Fibroblast of villous mesenchyme (primary cell): ENCODE measurements around the gene SEMA4G. TPM values are rescaled to one million over a fixed set of nuclear protein-coding genes. Genes with fewer than 3 reads are reported as not detected.

Experiments used
- DNase-seq: peaks from one replicate; pipeline ENCODE4 v3.0.0-alpha.2; 2010; ENCODE audit warnings: low read depth
- H3K4me3 ChIP-seq: 2 replicates; pipeline ENCODE4 v1.5.1; 2011; ENCODE audit warnings: low read depth, mild to moderate bottlenecking, low read length
- total RNA-seq: library from RNA; depleted of rRNA; stranded (reverse); fragments of >200 nt; gene quantifications from 2 replicates; pipeline ENCODE4 v1.2.3, GENCODE V29; 2012
- TF ChIP-seq, protein P1 (sequence below): IDR thresholded peaks from 2 replicates; pipeline ENCODE4 v1.5.1; 2012; ENCODE audit warnings: low read depth, mild to moderate bottlenecking, low read length; ENCODE audit not compliant: insufficient read depth

Gene SEMA4G, protein sequence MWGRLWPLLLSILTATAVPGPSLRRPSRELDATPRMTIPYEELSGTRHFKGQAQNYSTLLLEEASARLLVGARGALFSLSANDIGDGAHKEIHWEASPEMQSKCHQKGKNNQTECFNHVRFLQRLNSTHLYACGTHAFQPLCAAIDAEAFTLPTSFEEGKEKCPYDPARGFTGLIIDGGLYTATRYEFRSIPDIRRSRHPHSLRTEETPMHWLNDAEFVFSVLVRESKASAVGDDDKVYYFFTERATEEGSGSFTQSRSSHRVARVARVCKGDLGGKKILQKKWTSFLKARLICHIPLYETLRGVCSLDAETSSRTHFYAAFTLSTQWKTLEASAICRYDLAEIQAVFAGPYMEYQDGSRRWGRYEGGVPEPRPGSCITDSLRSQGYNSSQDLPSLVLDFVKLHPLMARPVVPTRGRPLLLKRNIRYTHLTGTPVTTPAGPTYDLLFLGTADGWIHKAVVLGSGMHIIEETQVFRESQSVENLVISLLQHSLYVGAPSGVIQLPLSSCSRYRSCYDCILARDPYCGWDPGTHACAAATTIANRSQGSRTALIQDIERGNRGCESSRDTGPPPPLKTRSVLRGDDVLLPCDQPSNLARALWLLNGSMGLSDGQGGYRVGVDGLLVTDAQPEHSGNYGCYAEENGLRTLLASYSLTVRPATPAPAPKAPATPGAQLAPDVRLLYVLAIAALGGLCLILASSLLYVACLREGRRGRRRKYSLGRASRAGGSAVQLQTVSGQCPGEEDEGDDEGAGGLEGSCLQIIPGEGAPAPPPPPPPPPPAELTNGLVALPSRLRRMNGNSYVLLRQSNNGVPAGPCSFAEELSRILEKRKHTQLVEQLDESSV
- 0.43 and 0.64 TPM in 2 replicates for total RNA-seq

DNA sequence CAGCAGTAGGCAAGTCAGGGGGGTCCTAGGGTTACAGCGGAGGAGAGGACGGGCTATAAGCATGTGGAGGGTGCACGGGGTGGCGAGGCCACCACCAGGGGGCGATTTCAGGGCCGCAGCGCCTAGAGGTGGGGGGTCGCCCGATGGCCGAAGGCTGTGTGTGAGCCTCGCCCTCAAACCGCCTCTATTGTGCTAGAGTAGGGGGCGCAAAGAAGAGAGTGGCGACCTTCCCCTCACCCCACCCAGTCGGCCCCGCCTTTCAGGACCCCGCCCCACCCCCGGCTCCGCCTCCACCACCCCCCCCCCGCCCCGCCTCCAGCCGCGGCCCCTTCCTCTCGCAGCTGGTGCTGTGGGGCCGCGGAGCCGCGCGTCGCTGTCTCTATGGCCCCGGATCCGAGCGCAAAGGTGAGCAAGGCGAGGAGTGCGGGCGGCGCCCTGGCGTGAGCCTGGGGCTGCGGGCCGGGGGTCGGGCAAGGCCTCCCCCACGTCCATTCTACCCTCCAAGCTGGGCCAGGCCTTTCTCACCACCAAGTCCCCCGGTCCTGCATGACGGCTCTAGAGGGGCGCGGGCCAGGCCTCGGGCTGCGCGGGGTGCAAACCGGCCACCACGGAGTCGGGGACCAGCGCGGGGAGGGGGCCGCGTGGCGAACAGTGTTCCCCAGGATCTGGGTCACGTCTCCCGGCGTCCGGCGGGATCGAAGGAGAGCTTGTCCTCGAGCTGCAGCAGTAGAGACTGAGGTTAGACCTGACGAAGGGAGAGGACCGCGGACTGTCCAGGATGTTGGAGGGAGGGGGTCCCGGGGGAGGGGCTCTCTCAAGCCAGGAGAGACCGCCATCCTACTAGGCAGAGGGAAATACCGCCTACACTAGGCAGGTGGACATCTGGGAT lies at the start of gene SEMA4G:
SEMA4G (plus strand) TSS at position 318 of the 889 bp plus-strand sequence. CDS start 3,409 bp downstream, outside the sequence.
- TF ChIP-seq, protein P1, sequence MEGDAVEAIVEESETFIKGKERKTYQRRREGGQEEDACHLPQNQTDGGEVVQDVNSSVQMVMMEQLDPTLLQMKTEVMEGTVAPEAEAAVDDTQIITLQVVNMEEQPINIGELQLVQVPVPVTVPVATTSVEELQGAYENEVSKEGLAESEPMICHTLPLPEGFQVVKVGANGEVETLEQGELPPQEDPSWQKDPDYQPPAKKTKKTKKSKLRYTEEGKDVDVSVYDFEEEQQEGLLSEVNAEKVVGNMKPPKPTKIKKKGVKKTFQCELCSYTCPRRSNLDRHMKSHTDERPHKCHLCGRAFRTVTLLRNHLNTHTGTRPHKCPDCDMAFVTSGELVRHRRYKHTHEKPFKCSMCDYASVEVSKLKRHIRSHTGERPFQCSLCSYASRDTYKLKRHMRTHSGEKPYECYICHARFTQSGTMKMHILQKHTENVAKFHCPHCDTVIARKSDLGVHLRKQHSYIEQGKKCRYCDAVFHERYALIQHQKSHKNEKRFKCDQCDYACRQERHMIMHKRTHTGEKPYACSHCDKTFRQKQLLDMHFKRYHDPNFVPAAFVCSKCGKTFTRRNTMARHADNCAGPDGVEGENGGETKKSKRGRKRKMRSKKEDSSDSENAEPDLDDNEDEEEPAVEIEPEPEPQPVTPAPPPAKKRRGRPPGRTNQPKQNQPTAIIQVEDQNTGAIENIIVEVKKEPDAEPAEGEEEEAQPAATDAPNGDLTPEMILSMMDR = peak; percentile 62
- H3K4me3 ChIP-seq = peak within 1 kb of the TSS; percentile 71
- DNase-seq = peak; percentile 36

DNA sequence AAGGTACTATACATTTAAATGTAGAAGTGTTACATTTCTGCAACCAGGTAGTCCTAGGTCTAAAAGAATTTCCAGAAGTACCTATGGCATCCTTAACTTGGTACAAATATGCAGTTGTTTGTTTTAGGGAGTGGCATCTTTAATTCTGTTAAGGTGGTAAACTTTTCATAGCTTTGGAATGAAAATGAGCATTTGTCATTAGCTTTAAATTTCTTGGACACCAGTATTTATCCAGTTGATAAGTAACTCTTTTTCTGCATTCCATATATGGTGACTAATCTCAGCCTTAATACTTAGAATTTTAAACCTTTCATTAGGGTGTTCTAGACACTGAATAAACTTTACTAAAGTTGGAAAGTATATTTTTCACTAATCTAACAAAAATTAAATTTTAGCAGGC lies 45.7 kb upstream of the SEMA4G start:
- TF ChIP-seq, protein P1 = no peak
- H3K4me3 ChIP-seq = no peak overlapping the region
- DNase-seq = no peak

DNA sequence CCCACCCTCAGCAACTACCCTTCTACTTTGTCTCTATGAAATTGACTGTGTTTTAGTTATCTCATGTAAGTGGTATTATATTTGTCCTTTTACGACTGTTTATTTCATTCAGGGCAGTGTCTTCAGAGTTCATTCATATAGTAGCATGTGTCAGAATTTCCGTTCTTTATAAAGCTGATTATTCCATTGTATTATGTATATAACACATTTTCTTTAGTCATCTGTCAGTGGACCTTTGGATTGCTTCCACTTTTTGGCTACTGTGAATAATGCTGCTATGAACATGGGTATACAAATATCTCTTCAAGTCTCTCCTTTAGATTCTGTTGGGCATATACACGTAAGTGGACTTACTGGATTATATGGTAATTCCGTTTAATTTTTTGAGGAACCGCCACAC lies 42.0 kb upstream of the SEMA4G start:
- TF ChIP-seq, protein P1 = no peak
- DNase-seq = no peak
- H3K4me3 ChIP-seq = no peak overlapping the region

DNA sequence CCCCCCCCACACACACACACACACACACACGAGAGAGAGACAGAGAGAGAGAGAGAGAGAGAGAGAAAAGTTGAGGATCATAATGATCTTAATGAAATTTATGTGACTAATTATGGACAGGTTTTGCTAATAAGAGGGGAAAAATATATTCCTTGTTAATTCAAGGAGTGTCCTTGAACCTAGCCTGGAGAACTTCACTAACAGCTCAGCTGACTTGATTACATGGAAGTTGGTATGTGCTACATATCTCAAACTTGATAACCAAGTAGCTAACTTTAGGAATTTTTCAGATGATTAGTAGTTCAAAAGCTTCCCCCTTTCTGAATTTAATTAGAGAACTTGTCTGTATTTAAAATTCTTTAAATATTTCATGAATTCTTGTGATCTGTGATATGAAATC lies 41.3 kb upstream of the SEMA4G start:
- TF ChIP-seq, protein P1 = no peak
- no peak for DNase-seq
- no peak overlapping the region for H3K4me3 ChIP-seq

DNA sequence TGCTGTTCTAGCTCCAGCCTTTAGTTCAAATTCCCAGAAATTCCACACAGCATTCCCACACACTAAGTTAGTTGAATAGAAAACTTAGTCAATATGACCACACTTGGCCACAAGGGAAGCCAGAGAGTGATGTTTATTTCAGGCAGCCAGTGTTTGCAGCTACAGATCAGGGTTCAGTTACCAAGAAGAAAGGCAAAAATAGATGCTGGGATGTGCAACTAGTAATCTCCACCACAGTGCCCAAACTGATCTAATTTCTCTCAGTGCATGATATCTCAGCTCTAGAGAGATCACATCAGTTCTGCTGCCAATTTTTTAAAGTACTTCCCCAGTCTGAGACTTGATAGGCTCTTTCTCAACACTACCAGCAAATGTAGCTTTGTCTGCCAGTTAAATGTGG lies 38.9 kb upstream of the SEMA4G start:
- no peak for DNase-seq
- no peak overlapping the region for H3K4me3 ChIP-seq
- TF ChIP-seq, protein P1 = peak; percentile 26

DNA sequence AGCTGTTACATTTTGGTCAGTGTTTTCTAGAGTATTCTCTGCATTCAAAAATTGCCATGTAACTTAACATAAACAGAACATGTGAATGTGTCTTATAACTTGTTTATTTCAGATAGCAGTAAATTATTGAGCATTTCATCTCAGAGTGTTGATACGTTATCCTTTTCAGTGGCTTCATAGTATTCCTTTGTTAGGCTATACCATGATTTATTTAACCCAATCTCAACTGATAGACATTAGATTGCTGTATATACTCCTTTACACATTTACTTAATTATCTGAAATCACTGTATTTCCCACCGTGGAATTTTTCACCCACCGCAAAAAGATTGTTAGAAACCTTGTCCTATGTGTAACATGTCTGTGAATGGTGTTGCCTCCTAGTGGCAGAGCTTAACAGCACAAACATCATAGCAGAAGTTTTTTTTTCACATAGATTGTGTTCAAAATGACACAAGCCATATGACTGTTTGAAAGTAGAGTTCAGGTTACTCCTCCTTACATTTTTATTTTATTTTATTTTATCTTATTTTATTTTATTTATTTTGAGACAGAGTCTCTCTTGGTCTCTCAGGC lies 35.1 kb upstream of the SEMA4G start:
- peak; percentile 6 for DNase-seq
- TF ChIP-seq, protein P1 = peak; percentile 57

More for the DNA sequence above, 35.1 kb upstream of the SEMA4G start:
- H3K4me3 ChIP-seq = no peak overlapping the region
